ENCODE measurements around the gene ST7. TPM values are rescaled to one million over a fixed set of nuclear protein-coding genes. Genes with fewer than 3 reads are reported as not detected.
A peak's percentile ranks its signal among the peaks of the same experiment; 100 is the strongest.

ST7 gene
- total RNA-seq, 1 donor from 2014 or later: 107 TPM

DNA sequence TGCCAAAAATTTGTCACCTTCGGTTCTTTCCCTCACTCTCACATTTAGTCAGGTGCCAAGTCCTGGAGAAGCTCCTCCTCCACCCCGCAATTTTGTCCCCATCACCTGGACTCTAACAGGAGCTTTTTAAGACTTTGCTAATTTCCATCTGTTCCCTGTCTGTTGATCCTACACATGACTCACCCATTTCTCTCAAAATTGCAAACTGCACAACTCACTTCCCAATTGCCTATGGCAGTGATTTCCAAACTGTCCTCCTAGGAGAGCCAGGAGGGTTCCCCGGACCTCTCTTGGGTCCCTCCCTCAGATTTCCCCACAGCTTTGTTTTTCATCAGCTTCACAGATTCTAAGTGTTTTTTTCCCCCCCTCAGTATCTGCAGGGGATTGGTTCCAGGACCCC is 249.2 kb downstream of the ST7 start:
- peaks cover 5% of the 10 kb centered on the region for H3K9me3 Mint-ChIP-seq (ENCODE audit: unreplicated experiment)
- TF ChIP-seq, protein P1, sequence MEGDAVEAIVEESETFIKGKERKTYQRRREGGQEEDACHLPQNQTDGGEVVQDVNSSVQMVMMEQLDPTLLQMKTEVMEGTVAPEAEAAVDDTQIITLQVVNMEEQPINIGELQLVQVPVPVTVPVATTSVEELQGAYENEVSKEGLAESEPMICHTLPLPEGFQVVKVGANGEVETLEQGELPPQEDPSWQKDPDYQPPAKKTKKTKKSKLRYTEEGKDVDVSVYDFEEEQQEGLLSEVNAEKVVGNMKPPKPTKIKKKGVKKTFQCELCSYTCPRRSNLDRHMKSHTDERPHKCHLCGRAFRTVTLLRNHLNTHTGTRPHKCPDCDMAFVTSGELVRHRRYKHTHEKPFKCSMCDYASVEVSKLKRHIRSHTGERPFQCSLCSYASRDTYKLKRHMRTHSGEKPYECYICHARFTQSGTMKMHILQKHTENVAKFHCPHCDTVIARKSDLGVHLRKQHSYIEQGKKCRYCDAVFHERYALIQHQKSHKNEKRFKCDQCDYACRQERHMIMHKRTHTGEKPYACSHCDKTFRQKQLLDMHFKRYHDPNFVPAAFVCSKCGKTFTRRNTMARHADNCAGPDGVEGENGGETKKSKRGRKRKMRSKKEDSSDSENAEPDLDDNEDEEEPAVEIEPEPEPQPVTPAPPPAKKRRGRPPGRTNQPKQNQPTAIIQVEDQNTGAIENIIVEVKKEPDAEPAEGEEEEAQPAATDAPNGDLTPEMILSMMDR (IDR thresholded peaks at IDR 0.05; ENCODE audit: partially characterized antibody, unreplicated experiment): no peak
- peaks cover 10% of the 10 kb centered on the region for H3K36me3 Mint-ChIP-seq (ENCODE audit: unreplicated experiment)
- H3K4me3 Mint-ChIP-seq (ENCODE audit: unreplicated experiment): no peak overlapping the region
- H3K27me3 Mint-ChIP-seq (ENCODE audit: unreplicated experiment): peaks cover 4% of the 10 kb centered on the region
- peaks cover 13% of the 10 kb centered on the region for H3K4me1 Mint-ChIP-seq (ENCODE audit: low read depth, unreplicated experiment)
- peak overlapping the region; percentile 30 for H3K27ac Mint-ChIP-seq (ENCODE audit: unreplicated experiment)
- DNase-seq: no peak

DNA sequence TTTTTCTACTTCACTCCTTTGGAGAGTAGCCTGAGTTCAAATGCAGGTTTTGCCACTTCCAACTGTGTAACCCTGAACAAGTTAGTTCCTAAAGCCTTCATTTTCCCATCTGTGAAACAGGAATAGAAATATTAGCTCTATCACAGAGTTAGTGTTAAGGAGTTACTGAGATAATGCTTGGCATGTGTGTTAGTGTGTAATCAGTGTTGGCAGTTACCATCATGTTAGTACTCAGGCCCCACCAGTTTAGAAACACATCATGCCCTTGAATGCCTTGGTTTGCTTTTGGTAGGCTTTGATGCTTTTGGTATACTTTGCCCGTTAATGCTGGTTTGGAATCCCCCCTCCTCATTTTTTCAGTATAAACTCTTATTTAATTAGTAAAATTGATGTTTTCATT is 249.9 kb downstream of the ST7 start:
- H3K36me3 Mint-ChIP-seq (ENCODE audit: unreplicated experiment): peaks cover 10% of the 10 kb centered on the region
- TF ChIP-seq, protein P1 (IDR thresholded peaks at IDR 0.05; ENCODE audit: partially characterized antibody, unreplicated experiment): no peak
- peaks cover 4% of the 10 kb centered on the region for H3K27me3 Mint-ChIP-seq (ENCODE audit: unreplicated experiment)
- H3K9me3 Mint-ChIP-seq (ENCODE audit: unreplicated experiment): peaks cover 5% of the 10 kb centered on the region
- no peak overlapping the region for H3K27ac Mint-ChIP-seq (ENCODE audit: unreplicated experiment)
- H3K4me1 Mint-ChIP-seq (ENCODE audit: low read depth, unreplicated experiment): peaks cover 13% of the 10 kb centered on the region
- no peak for DNase-seq
- H3K4me3 Mint-ChIP-seq (ENCODE audit: unreplicated experiment): no peak overlapping the region

DNA sequence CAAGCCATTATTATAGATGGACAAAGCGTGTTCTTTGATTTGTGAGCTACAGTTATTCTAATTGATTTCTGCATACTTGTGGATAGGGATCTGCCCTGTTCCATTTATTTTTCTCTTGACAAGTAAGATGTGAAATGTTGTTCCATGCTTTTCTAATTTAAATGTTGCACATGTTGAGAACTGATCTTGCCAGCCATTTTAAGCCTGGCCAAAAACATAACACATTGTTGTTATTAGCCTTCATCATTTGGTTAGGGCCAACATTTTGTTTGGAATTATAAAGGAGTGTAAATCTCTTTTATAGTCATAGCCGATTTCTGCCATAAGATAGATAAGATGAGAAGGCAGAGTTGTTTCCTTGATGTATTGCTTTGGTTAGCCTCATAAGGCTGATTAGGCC is 252.6 kb downstream of the ST7 start:
- Mint-ChIP-seq H3K27ac (ENCODE audit: unreplicated experiment) (peak overlapping the region; percentile 71), H3K9me3 (ENCODE audit: unreplicated experiment) (no peaks in the 10 kb centered on the region), H3K4me3 (ENCODE audit: unreplicated experiment) (no peak overlapping the region), H3K4me1 (ENCODE audit: low read depth, unreplicated experiment) (peaks cover 8% of the 10 kb centered on the region), H3K36me3 (ENCODE audit: unreplicated experiment) (peaks cover 5% of the 10 kb centered on the region), H3K27me3 (ENCODE audit: unreplicated experiment) (peaks cover 6% of the 10 kb centered on the region)
- TF ChIP-seq, protein P1 (IDR thresholded peaks at IDR 0.05; ENCODE audit: partially characterized antibody, unreplicated experiment): no peak
- no peak for DNase-seq

DNA sequence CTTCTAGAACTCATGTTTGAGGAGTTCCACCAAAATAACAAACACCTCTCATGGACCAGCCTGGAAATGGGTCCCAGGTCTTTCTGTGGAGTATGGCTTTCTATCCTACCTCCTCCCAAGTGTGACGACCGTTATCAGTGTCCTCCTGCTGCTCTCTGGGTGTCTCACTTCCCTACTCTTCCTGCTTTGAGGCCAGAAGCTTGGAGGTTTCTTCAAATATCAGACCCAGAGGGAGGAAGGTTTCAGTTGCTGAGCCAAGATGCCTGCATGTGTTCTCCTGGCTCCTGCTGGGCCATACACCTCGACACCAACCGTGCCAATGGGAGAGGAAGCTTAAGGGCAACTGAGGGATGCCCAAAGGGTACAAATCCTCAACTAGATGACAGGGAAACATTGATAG is 255.0 kb downstream of the ST7 start:
- H3K4me3 Mint-ChIP-seq (ENCODE audit: unreplicated experiment): no peak overlapping the region
- no peak overlapping the region for H3K27ac Mint-ChIP-seq (ENCODE audit: unreplicated experiment)
- TF ChIP-seq, protein P1 (IDR thresholded peaks at IDR 0.05; ENCODE audit: partially characterized antibody, unreplicated experiment): no peak
- H3K36me3 Mint-ChIP-seq (ENCODE audit: unreplicated experiment): peaks cover 5% of the 10 kb centered on the region
- peaks cover 8% of the 10 kb centered on the region for H3K4me1 Mint-ChIP-seq (ENCODE audit: low read depth, unreplicated experiment)
- peaks cover 2% of the 10 kb centered on the region for H3K27me3 Mint-ChIP-seq (ENCODE audit: unreplicated experiment)
- peaks cover 3% of the 10 kb centered on the region for H3K9me3 Mint-ChIP-seq (ENCODE audit: unreplicated experiment)
- DNase-seq: no peak

DNA sequence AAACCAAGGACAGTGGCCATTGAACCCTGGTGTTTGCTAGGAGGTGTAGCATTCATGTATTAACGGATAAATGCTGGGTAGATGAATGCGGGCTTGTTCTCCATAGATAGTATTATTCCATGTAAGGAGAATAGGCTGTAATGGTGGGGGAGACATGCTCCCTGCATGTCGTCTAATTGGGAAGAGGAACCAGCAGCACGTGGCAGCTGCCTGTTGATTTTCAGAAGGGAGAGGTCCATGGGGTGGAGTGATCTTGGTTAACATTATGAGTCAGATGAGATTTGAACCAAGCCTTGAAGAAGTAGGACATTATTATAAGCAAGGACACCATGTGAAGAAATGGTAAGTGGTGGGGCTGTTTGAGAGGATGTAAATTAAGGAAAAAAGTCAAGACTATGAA is 257.1 kb downstream of the ST7 start:
- no peak overlapping the region for H3K4me3 Mint-ChIP-seq (ENCODE audit: unreplicated experiment)
- no peak overlapping the region for H3K27ac Mint-ChIP-seq (ENCODE audit: unreplicated experiment)
- TF ChIP-seq, protein P1 (IDR thresholded peaks at IDR 0.05; ENCODE audit: partially characterized antibody, unreplicated experiment): no peak

More for the DNA sequence above, 257.1 kb downstream of the ST7 start:
- Mint-ChIP-seq H3K4me1 (ENCODE audit: low read depth, unreplicated experiment) (peaks cover 8% of the 10 kb centered on the region), H3K9me3 (ENCODE audit: unreplicated experiment) (peaks cover 3% of the 10 kb centered on the region), H3K36me3 (ENCODE audit: unreplicated experiment) (no peaks in the 10 kb centered on the region), H3K27me3 (ENCODE audit: unreplicated experiment) (peaks cover 3% of the 10 kb centered on the region)
- no peak for DNase-seq
